Activated CD8-positive, alpha-beta T cell treated with anti-CD3 and anti-CD28 coated beads for 36 hours (primary cell): ENCODE measurements around the gene IL6ST. TPM values are rescaled to one million over a fixed set of nuclear protein-coding genes. Genes with fewer than 3 reads are reported as not detected.
A peak's percentile ranks its signal among the peaks of the same experiment; 100 is the strongest.
"Not testable (repeated sequence)": the region's sequence is repeated elsewhere in the genome, so short reads cannot be mapped to it uniquely, and the experiment has no call there.

Experiments
- ATAC-seq: fragments of 200-7000 bp; cut with Tn5 transposase; one replicate; pipeline ENCODE4 v1.10.0; 2021; ENCODE audit warnings: mild to moderate bottlenecking, moderate library complexity
- CTCF ChIA-PET: fragments of 350-600 bp; sonication (Branson Sonifier 250); formaldehyde crosslinking; loops from one replicate; lab custom pipeline; 2021; ENCODE audit warnings: antibody characterized with exemption; lab: Charles Lee
- POLR2A ChIA-PET: fragments of 350-600 bp; sonication (Branson Sonifier 250); formaldehyde crosslinking; loops from one replicate; lab custom pipeline; 2021; ENCODE audit warnings: antibody characterized with exemption; lab: Charles Lee
- DNase-seq: peaks from one replicate; pipeline ENCODE4 v3.0.0-alpha.2; 2020
- H3K27ac Mint-ChIP-seq: one replicate; pipeline ENCODE4 v1.8.0; 2021; ENCODE audit warnings: mild to moderate bottlenecking, mixed read lengths
- H3K27me3 Mint-ChIP-seq: one replicate; pipeline ENCODE4 v1.8.0; 2021; ENCODE audit warnings: mixed read lengths
- H3K36me3 Mint-ChIP-seq: one replicate; pipeline ENCODE4 v1.8.0; 2021; ENCODE audit warnings: low read depth, mixed read lengths
- H3K4me1 Mint-ChIP-seq: one replicate; pipeline ENCODE4 v1.8.0; 2021; ENCODE audit warnings: low read depth, mixed read lengths
- H3K4me3 Mint-ChIP-seq: one replicate; pipeline ENCODE4 v1.8.0; 2021; ENCODE audit warnings: mild to moderate bottlenecking, moderate library complexity, mixed read lengths
- H3K9me3 Mint-ChIP-seq: one replicate; pipeline ENCODE4 v1.8.0; 2021; ENCODE audit warnings: mixed read lengths
- intact Hi-C: fragments of 100-400 bp; cut with micrococcal nuclease; formaldehyde crosslinking; loops from one replicate; pipeline ENCODE4 v1.10.0; 2022
- total RNA-seq, 2 experiments: library from RNA; stranded (reverse); gene quantifications; one replicate each; pipeline ENCODE4 v1.2.3, GENCODE V29; 2021
- TF ChIP-seq, protein P1 (sequence below): fragments of 200-600 bp; IDR thresholded peaks from one replicate; pipeline ENCODE4 v1.8.0; 2022; ENCODE audit warnings: antibody characterized with exemption, mild to moderate bottlenecking

IL6ST gene
- total RNA-seq, 2 experiments from 2014 or later: 31.4 to 35.3 TPM

DNA sequence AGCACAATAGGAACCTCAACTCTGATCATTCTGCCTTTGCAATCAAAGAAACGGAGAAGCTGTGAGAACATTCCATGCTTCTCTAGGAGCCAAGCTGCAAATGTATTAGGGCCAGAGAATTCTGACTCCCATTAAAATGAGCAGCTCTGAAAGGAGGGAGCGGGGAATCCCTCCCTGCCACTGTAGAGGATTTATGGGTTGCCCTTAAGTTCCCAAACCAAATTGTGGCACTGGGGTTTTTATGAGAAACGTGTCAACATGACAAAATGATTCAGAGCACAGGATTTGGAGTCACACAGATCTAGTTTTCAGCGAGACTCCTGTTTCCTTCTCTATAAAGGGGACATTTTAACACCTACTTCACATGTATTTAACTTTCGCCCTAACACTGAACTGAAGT is 1.8 kb downstream of the IL6ST start:
- Mint-ChIP-seq H3K9me3 (peaks cover 4% of the 10 kb centered on the region), H3K4me1 (peaks cover 59% of the 10 kb centered on the region), H3K27me3 (no peaks in the 10 kb centered on the region), H3K27ac (peak overlapping the region; percentile 99), H3K36me3 (peaks cover 30% of the 10 kb centered on the region), H3K4me3 (peak overlapping the region; percentile 97)
- DNase-seq: peak; percentile 27
- TF ChIP-seq, protein P1, sequence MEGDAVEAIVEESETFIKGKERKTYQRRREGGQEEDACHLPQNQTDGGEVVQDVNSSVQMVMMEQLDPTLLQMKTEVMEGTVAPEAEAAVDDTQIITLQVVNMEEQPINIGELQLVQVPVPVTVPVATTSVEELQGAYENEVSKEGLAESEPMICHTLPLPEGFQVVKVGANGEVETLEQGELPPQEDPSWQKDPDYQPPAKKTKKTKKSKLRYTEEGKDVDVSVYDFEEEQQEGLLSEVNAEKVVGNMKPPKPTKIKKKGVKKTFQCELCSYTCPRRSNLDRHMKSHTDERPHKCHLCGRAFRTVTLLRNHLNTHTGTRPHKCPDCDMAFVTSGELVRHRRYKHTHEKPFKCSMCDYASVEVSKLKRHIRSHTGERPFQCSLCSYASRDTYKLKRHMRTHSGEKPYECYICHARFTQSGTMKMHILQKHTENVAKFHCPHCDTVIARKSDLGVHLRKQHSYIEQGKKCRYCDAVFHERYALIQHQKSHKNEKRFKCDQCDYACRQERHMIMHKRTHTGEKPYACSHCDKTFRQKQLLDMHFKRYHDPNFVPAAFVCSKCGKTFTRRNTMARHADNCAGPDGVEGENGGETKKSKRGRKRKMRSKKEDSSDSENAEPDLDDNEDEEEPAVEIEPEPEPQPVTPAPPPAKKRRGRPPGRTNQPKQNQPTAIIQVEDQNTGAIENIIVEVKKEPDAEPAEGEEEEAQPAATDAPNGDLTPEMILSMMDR: no peak
- no peak for ATAC-seq
- ChIA-PET POLR2A (interaction anchor here (1.1 to 2.2 kb wide), 3 partner anchors 64 to 72 kb away, joined by 3 to 11 read pairs (median 6); no protein-coding TSS in a partner anchor), CTCF (interaction anchor here (1.4 to 1.8 kb wide), 4 partner anchors 9 to 56 kb away, joined by 3 to 7 read pairs (median 4); no protein-coding TSS in a partner anchor)
- intact Hi-C loops: loop anchor here (5.0 kb wide), 1 partner anchor 89 kb away; no protein-coding TSS in a partner anchor

DNA sequence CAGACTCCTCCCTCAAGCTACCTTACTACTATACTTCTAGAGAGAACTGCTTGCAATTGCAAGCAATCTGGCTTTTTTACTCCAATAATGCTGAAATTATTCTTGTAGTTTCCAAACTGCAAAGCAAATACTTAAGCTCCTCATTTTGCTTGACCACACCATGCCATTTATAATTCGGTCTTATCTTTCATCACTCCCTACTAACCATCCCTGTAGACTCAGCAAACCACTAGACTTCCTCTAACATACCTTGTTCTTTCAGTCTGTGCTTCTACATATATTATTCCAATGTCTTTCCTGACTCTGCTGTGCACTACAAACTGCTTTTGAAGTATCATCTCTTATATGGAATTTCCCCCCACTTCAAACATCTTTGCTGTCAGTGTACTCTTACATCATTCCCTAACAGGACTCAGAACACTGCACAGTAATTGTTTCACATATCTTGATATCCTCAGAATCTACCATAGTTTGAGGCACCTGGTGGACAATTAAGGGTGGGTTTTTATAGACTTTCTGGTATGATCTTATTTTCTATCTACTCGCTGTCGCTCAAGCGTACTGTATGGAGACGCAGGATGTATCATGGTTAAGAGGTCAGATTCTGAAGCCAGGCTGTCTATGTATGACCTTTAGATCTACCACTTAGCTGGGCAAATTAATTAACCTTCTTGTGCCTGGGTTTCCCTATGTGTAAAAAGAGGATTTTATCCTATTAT is 2.8 kb downstream of the IL6ST start:
- POLR2A ChIA-PET: interaction anchor here (0.6 to 1.1 kb wide), 2 partner anchors 12 to 65 kb away, joined by 3 to 6 read pairs; no protein-coding TSS in a partner anchor
- CTCF ChIA-PET: interaction anchor here (0.8 to 1.8 kb wide), 5 partner anchors 10 to 209 kb away, joined by 3 to 7 read pairs (median 4); no protein-coding TSS in a partner anchor
- ATAC-seq (no peak), DNase-seq (no peak)
- intact Hi-C loops: loop anchor here (5.0 kb wide), 1 partner anchor 90 kb away; no protein-coding TSS in a partner anchor
- TF ChIP-seq, protein P1: no peak
- H3K4me1 Mint-ChIP-seq: peaks cover 59% of the 10 kb centered on the region
- H3K4me3 Mint-ChIP-seq: peak overlapping the region; percentile 97
- H3K36me3 Mint-ChIP-seq: peaks cover 38% of the 10 kb centered on the region
- peak overlapping the region; percentile 26 for H3K27ac Mint-ChIP-seq
- peaks cover 7% of the 10 kb centered on the region for H3K9me3 Mint-ChIP-seq
- no peaks in the 10 kb centered on the region for H3K27me3 Mint-ChIP-seq

DNA sequence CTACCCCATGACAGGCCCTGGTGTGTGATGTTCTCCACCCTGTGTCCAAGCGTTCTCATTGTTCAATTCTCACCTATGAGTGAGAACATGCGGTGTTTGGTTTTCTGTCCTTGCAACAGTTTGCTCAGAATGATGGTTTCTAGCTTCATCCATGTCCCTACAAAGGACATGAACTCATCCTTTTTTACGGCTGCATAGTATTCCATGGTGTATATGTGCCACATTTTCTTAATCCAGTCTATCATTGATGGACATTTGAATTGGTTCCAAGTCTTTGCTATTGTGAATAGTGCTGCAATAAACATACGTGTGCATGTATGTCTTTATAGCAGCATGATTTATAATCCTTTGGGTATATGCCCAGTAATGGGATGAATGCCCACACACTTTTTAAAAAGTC is 3.9 kb downstream of the IL6ST start:
- intact Hi-C loops: loop anchor here (5.0 kb wide), 1 partner anchor 91 kb away; no protein-coding TSS in a partner anchor
- CTCF ChIA-PET: interaction anchor here (0.8 to 1.5 kb wide), 3 partner anchors 10 to 210 kb away, joined by 3 to 4 read pairs (median 4); no protein-coding TSS in a partner anchor
- Mint-ChIP-seq H3K4me1 (peaks cover 61% of the 10 kb centered on the region), H3K27ac (peak overlapping the region; percentile 53), H3K9me3 (peaks cover 12% of the 10 kb centered on the region), H3K4me3 (peak overlapping the region; percentile 97), H3K36me3 (peaks cover 47% of the 10 kb centered on the region)
- H3K27me3 Mint-ChIP-seq, POLR2A ChIA-PET, ATAC-seq, DNase-seq: not testable (repeated sequence)

DNA sequence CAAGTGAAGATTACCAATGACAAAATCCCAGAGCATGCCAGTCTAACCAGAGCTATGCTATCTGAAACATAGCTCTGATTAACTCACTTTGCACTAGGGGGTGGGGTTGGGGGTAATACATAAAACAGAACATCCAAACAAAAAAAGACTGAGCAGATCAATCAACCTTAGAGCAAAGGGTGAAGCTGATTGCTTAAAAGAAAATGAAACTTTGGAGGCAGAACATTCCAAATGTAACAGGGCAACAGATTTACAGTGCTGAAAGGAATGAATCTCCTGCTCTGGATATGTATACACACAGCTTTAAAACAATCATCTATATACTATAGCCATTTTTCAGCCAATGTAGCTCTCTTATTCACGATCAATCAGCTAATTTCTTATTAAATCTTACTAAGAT is 4.9 kb downstream of the IL6ST start:
- H3K4me1 Mint-ChIP-seq: peaks cover 67% of the 10 kb centered on the region
- H3K36me3 Mint-ChIP-seq: peaks cover 53% of the 10 kb centered on the region
- no peaks in the 10 kb centered on the region for H3K27me3 Mint-ChIP-seq
- peak overlapping the region; percentile 1 for H3K4me3 Mint-ChIP-seq
- CTCF ChIA-PET: no interaction called here
- POLR2A ChIA-PET: interaction anchor here (0.9 kb wide), 1 partner anchor 149 kb away, joined by 3 read pairs; no protein-coding TSS in a partner anchor
- ATAC-seq: no peak
- DNase-seq: no peak
- H3K9me3 Mint-ChIP-seq: peaks cover 12% of the 10 kb centered on the region
- TF ChIP-seq, protein P1: no peak
- H3K27ac Mint-ChIP-seq: peak overlapping the region; percentile 54
- intact Hi-C loops: loop anchor here (5.0 kb wide), 1 partner anchor 92 kb away; no protein-coding TSS in a partner anchor

DNA sequence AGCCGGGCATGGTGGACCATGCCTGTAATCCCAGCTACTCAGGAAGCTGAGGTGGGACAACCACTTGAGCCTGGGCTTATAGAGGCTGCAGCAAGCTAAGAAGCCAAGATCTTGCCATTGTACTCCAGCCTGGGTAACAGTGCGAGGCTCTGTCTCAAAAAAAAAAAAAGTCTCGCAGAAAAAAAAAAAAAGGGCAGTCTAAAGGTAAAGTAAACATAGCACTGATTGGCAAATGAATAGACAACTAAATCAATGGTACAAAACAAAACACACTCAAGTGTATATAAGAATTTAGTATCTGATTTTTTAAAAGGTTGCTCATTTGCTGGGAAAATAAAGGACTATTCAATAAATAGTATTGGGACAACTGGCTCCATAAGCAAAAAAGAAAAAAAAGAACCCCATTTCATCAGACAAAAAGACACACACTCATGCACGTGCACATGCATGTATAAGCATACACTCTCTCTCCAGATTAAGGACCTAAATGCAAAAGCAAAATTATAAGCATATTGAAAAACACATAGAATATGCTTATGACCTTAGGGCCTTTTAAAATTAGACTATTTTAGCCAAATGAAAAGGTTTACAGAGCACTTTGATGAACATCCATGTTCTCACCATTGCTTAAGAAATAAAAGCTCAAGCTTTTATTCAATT is 5.7 kb downstream of the IL6ST start:
- peaks cover 72% of the 10 kb centered on the region for H3K4me1 Mint-ChIP-seq
- CTCF ChIA-PET: interaction anchor here (1.1 kb wide), 1 partner anchor 10 kb away, joined by 3 read pairs; no protein-coding TSS in a partner anchor

DNA sequence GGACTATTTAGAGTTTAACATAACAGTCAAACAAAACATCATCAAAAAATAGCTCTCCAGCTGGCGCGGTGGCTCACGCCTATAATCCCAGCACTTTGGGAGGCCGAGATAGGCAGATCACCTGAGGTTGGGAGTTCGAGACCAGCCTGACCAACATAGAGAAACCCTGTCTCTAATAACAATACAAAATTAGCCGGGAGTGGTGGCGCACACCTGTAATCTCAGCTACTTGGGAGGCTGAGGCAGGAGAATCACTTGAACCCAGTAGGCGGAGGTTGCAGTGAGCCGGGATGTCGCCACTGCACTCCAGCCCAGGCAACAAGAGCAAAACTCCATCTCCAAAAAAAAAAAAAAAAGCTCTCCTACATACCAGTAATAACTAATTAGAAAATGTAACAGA is 6.3 kb downstream of the IL6ST start:
- CTCF ChIA-PET: interaction anchor here (1.1 kb wide), 1 partner anchor 9 kb away, joined by 3 read pairs; no protein-coding TSS in a partner anchor
- intact Hi-C loops, H3K4me3 Mint-ChIP-seq, H3K27me3 Mint-ChIP-seq, ATAC-seq, DNase-seq: not testable (repeated sequence)
- Mint-ChIP-seq H3K4me1 (peaks cover 75% of the 10 kb centered on the region), H3K9me3 (peaks cover 12% of the 10 kb centered on the region), H3K36me3 (peaks cover 51% of the 10 kb centered on the region), H3K27ac (peak overlapping the region; percentile 43)
- POLR2A ChIA-PET: interaction anchor here (1.5 kb wide), 1 partner anchor 10 kb away, joined by 3 read pairs; no protein-coding TSS in a partner anchor

More for the DNA sequence above, 5.7 kb downstream of the IL6ST start:
- Mint-ChIP-seq H3K9me3 (peaks cover 12% of the 10 kb centered on the region), H3K27ac (no peak overlapping the region), H3K27me3 (no peaks in the 10 kb centered on the region), H3K4me3 (peak overlapping the region; percentile 11), H3K36me3 (peaks cover 53% of the 10 kb centered on the region)
- no peak for DNase-seq
- ATAC-seq: no peak
- TF ChIP-seq, protein P1: no peak
- POLR2A ChIA-PET: interaction anchor here (1.5 kb wide), 1 partner anchor 11 kb away, joined by 3 read pairs; no protein-coding TSS in a partner anchor
- intact Hi-C loops: no loop called here
